COLO668 (cell line): ENCODE data around the gene TMEM247.

Experiments
- DNase-seq: peaks from one replicate; lab custom pipeline; 2025; ENCODE audit not compliant: unreplicated experiment; lab: John Stamatoyannopoulos, UW

The TMEM247 gene

GRCh38 chr2:46488389-46488788, 9.0 kb downstream of the TMEM247 start:
- DNase-seq: no peak

GRCh38 chr2:46489423-46490174, 10.2 kb downstream of the TMEM247 start:
- no peak for DNase-seq

- no peak for DNase-seq
These were observed 11.3 kb downstream of the TMEM247 start for GRCh38 chr2:46490521-46491141.

GRCh38 chr2:46492301-46492700, 12.9 kb downstream of the TMEM247 start:
- no peak for DNase-seq

GRCh38 chr2:46493241-46493970, 14.0 kb downstream of the TMEM247 start:
- DNase-seq: no peak

- no peak for DNase-seq
These were observed 14.5 kb downstream of the TMEM247 start for GRCh38 chr2:46493971-46494250.

GRCh38 chr2:46494596-46494995, 15.2 kb downstream of the TMEM247 start:
- DNase-seq: no peak

- DNase-seq: no peak
These were observed 16.1 kb downstream of the TMEM247 start for GRCh38 chr2:46495231-46496030.

- DNase-seq: no peak
These were observed 18.4 kb downstream of the TMEM247 start for GRCh38 chr2:46497766-46498165.

GRCh38 chr2:46498681-46499080, 19.3 kb downstream of the TMEM247 start:
- no peak for DNase-seq

GRCh38 chr2:46499392-46499785, 20.0 kb downstream of the TMEM247 start:
- no peak for DNase-seq

GRCh38 chr2:46500801-46501200, 21.4 kb downstream of the TMEM247 start:
- no peak for DNase-seq

- DNase-seq: no peak
These were observed 23.0 kb downstream of the TMEM247 start for GRCh38 chr2:46502291-46502885.

GRCh38 chr2:46503686-46504085, 24.3 kb downstream of the TMEM247 start:
- DNase-seq: no peak

- no peak for DNase-seq
These were observed 24.9 kb downstream of the TMEM247 start for GRCh38 chr2:46504221-46504620.

- DNase-seq: no peak
These were observed 25.5 kb downstream of the TMEM247 start for GRCh38 chr2:46504685-46505471.

GRCh38 chr2:46505472-46505783, 26.1 kb downstream of the TMEM247 start:
- DNase-seq: no peak

- no peak for DNase-seq
These were observed 26.9 kb downstream of the TMEM247 start for GRCh38 chr2:46506131-46506706.

GRCh38 chr2:46508312-46508711, 28.9 kb downstream of the TMEM247 start:
- no peak for DNase-seq

GRCh38 chr2:46508759-46509158, 29.4 kb downstream of the TMEM247 start:
- no peak for DNase-seq
